Upper lobe of left lung (tissue), 6 donors: ENCODE data around the gene KMO. TPM values are rescaled to one million over a fixed set of nuclear protein-coding genes. Genes with fewer than 3 reads are reported as not detected.
A peak's percentile ranks its signal among the peaks of the same experiment; 100 is the strongest.

Source experiments
- ATAC-seq, 2 donors: fragments of 200-7000 bp; cut with Tn5 transposase; one replicate each; pipeline ENCODE4 v1.9.1; 2022; ENCODE audit warnings: mild to moderate bottlenecking in 2 of 2, moderate library complexity in 2 of 2; ENCODE audit not compliant: low FRiP score in 2 of 2
- DNase-seq, 2 donors: peaks; one replicate each; pipeline ENCODE4 v3.0.0-alpha.2; 2019 to 2020
- H3K27ac ChIP-seq, 4 donors: fragments of 200-600 bp; sonication (generic); one replicate each; pipeline ENCODE4 v1.5.1; 2016 to 2019
- H3K27me3 ChIP-seq, 4 donors: fragments of 200-600 bp; sonication (generic); one replicate each; pipeline ENCODE4 v1.5.1; 2017 to 2019
- H3K36me3 ChIP-seq, 4 donors: fragments of 200-600 bp; sonication (generic); one replicate each; pipeline ENCODE4 v1.5.1; 2016 to 2019
- H3K4me1 ChIP-seq, 4 donors: fragments of 200-600 bp; sonication (generic); one replicate each; pipeline ENCODE4 v1.5.1; 2018 to 2019
- H3K4me3 ChIP-seq, 4 donors: fragments of 200-600 bp; sonication (generic); one replicate each; pipeline ENCODE4 v1.5.1; 2017 to 2019; ENCODE audit warnings: mild to moderate bottlenecking in 2 of 4, moderate library complexity in 1 of 4
- H3K9me3 ChIP-seq, 4 donors: fragments of 200-600 bp; sonication (generic); one replicate each; pipeline ENCODE4 v1.5.1; 2018 to 2019
- CTCF ChIP-seq, 6 experiments: fragments of 450-650 bp in 4 of 6; fragments of 200-600 bp in 2 of 6; sonication (generic) in 2 of 6; IDR thresholded peaks; one replicate each; pipeline ENCODE4 v1.5.1; 2016 to 2019; ENCODE audit warnings: antibody characterized with exemption in 6 of 6
- EP300 ChIP-seq, 4 donors: sonication (generic); formaldehyde crosslinking; IDR thresholded peaks; one replicate each; pipeline ENCODE4 v1.5.1; 2017; ENCODE audit warnings: antibody characterized with exemption in 4 of 4, control low read depth in 2 of 4
- POLR2A ChIP-seq, 4 donors: fragments of 450-650 bp; IDR thresholded peaks; one replicate each; pipeline ENCODE4 v1.5.1; 2016 to 2017; ENCODE audit warnings: antibody characterized with exemption in 4 of 4, mild to moderate bottlenecking in 2 of 4
- POLR2AphosphoS5 ChIP-seq, 2 donors: sonication (generic); formaldehyde crosslinking; IDR thresholded peaks; one replicate each; pipeline ENCODE4 v1.5.1; 2017; ENCODE audit warnings: antibody characterized with exemption in 2 of 2
- WGBS, 2 donors: methylation state at CpG; one replicate each; pipeline ENCODE4 v1.1.5; 2017 to 2018; 5-methylcytosine and 5-hydroxymethylcytosine counted together
- total RNA-seq, 6 donors: library from RNA; depleted of rRNA in 4 of 6; stranded (reverse); fragments of >200 nt in 4 of 6; gene quantifications; one replicate each; pipeline versions ENCODE4 v1.1.0 to v1.2.1, GENCODE V29; 2016 to 2021
- donor health status: DM: no; HTN: no; CAD: no; lungs with moderate emphysema.
- donor health status: DM: no; HTN: yes; CAD: no; lungs with severe emphysema.

Gene KMO
- total RNA-seq, 6 donors from 2014 or later: 5.5 to 19.9 (median 9.7) TPM

- DNase-seq: no peak
- Histone ChIP-seq H3K36me3 (no peaks in the 10 kb centered on the region), H3K4me1 (no peaks in the 10 kb centered on the region), H3K4me3 (no peak overlapping the region), H3K27me3 (no peaks in the 10 kb centered on the region), H3K9me3 (peaks cover 0 to 6% (median 0%) of the 10 kb centered on the region in 4 donors), H3K27ac (no peak overlapping the region)
- no peak for ATAC-seq
- TF ChIP-seq POLR2A (IDR thresholded peaks at IDR 0.05) (no peak), EP300 (IDR thresholded peaks at IDR 0.05) (no peak), POLR2AphosphoS5 (IDR thresholded peaks at IDR 0.05) (no peak), CTCF (IDR thresholded peaks at IDR 0.05) (no peak)
These were observed 42.0 kb downstream of the KMO start for GRCh38 chr1:241574154-241574553.

- no peaks in the 10 kb centered on the region for H3K27me3 ChIP-seq
- ATAC-seq: peak; percentile 46 to 66
- no peaks in the 10 kb centered on the region for H3K36me3 ChIP-seq
- 72 to 75% methylated on average over 4 of the region's 4 CpGs for WGBS, 2 donors
- no peak overlapping the region for H3K27ac ChIP-seq
- H3K9me3 ChIP-seq: peaks cover 0 to 6% (median 0%) of the 10 kb centered on the region in 4 donors
- H3K4me1 ChIP-seq: no peaks in the 10 kb centered on the region
- TF ChIP-seq POLR2AphosphoS5 (IDR thresholded peaks at IDR 0.05): no peak
- no peak for TF ChIP-seq EP300 (IDR thresholded peaks at IDR 0.05)
- TF ChIP-seq POLR2A (IDR thresholded peaks at IDR 0.05): no peak
- no peak for TF ChIP-seq CTCF (IDR thresholded peaks at IDR 0.05)
- no peak overlapping the region for H3K4me3 ChIP-seq
- DNase-seq: peak in 1 of 2 donors; percentile 26
These were observed 47.3 kb downstream of the KMO start for GRCh38 chr1:241579434-241579833.

- Histone ChIP-seq H3K27ac (no peak overlapping the region), H3K4me1 (no peaks in the 10 kb centered on the region), H3K4me3 (no peak overlapping the region), H3K36me3 (no peaks in the 10 kb centered on the region), H3K27me3 (no peaks in the 10 kb centered on the region), H3K9me3 (no peaks in the 10 kb centered on the region)
- no peak for TF ChIP-seq POLR2A (IDR thresholded peaks at IDR 0.05)
- TF ChIP-seq EP300 (IDR thresholded peaks at IDR 0.05): no peak
- TF ChIP-seq POLR2AphosphoS5 (IDR thresholded peaks at IDR 0.05): no peak
- no peak for TF ChIP-seq CTCF (IDR thresholded peaks at IDR 0.05)
- ATAC-seq: no peak
- DNase-seq: peak in 1 of 2 donors; percentile 30
- 81 to 100% methylated on average over 1 of the region's 1 CpG for WGBS, 2 donors
These were observed 50.7 kb downstream of the KMO start for GRCh38 chr1:241582921-241583321.

GRCh38 chr1:241586905-241587512 lies 54.8 kb downstream of the KMO start:
- Histone ChIP-seq H3K27me3 (no peaks in the 10 kb centered on the region), H3K36me3 (no peaks in the 10 kb centered on the region), H3K27ac (no peak overlapping the region), H3K9me3 (no peaks in the 10 kb centered on the region), H3K4me1 (no peaks in the 10 kb centered on the region), H3K4me3 (no peak overlapping the region)
- ATAC-seq (no peak), DNase-seq (no peak)
- no peak for TF ChIP-seq EP300 (IDR thresholded peaks at IDR 0.05)
- no peak for TF ChIP-seq CTCF (IDR thresholded peaks at IDR 0.05)
- TF ChIP-seq POLR2AphosphoS5 (IDR thresholded peaks at IDR 0.05): no peak
- TF ChIP-seq POLR2A (IDR thresholded peaks at IDR 0.05): no peak
- WGBS, 2 donors: 84 to 89% methylated on average over 14 of the region's 14 CpGs

- Histone ChIP-seq H3K4me3 (no peak overlapping the region), H3K27ac (no peak overlapping the region), H3K4me1 (no peaks in the 10 kb centered on the region), H3K36me3 (no peaks in the 10 kb centered on the region), H3K27me3 (no peaks in the 10 kb centered on the region), H3K9me3 (no peaks in the 10 kb centered on the region)
- 74 to 76% methylated on average over 7 of the region's 7 CpGs for WGBS, 2 donors
- ATAC-seq (no peak), DNase-seq (no peak)
- no peak for TF ChIP-seq POLR2A (IDR thresholded peaks at IDR 0.05)
- TF ChIP-seq POLR2AphosphoS5 (IDR thresholded peaks at IDR 0.05): no peak
- TF ChIP-seq CTCF (IDR thresholded peaks at IDR 0.05): no peak
- TF ChIP-seq EP300 (IDR thresholded peaks at IDR 0.05): no peak
These were observed 57.3 kb downstream of the KMO start for GRCh38 chr1:241589521-241589920.
